Urothelium cell line (cell line): ENCODE data around the gene FBXL17.

Experiments
- DNase-seq: peaks from one replicate; pipeline ENCODE4 v3.0.0; 2011; ENCODE audit warnings: low spot score, mixed read lengths
- FAIRE-seq: peaks from 2 replicates; lab custom pipeline; 2011; peaks lifted over from hg19 to GRCh38; lab: Jason Lieb, UNC

FBXL17 gene

GRCh38 chr5:107873877-107874276, 508.0 kb downstream of the FBXL17 start:
- DNase-seq: no peak

GRCh38 chr5:107871023-107871422, 510.9 kb downstream of the FBXL17 start:
- DNase-seq (no peak), FAIRE-seq (no peak)

More at GRCh38 chr5:107873877-107874276, 508.0 kb downstream of the FBXL17 start:
- FAIRE-seq: no peak

GRCh38 chr5:107869438-107870115, 512.3 kb downstream of the FBXL17 start:
- no peak for FAIRE-seq
- DNase-seq: peak; percentile 55

GRCh38 chr5:107868650-107869409, 513.1 kb downstream of the FBXL17 start:
- FAIRE-seq (no peak), DNase-seq (no peak)

- FAIRE-seq (no peak), DNase-seq (no peak)
These were observed 514.6 kb downstream of the FBXL17 start for GRCh38 chr5:107867266-107867665.

- DNase-seq (no peak), FAIRE-seq (no peak)
These were observed 517.1 kb downstream of the FBXL17 start for GRCh38 chr5:107864793-107865192.

GRCh38 chr5:107863125-107863524, 518.8 kb downstream of the FBXL17 start:
- FAIRE-seq (no peak), DNase-seq (no peak)

- DNase-seq (no peak), FAIRE-seq (peak; percentile 30)
These were observed 520.3 kb downstream of the FBXL17 start for GRCh38 chr5:107861565-107861964.

- no peak for DNase-seq
- FAIRE-seq: no peak
These were observed 521.9 kb downstream of the FBXL17 start for GRCh38 chr5:107860044-107860443.

GRCh38 chr5:107858788-107859187, 523.1 kb downstream of the FBXL17 start:
- FAIRE-seq: no peak
- DNase-seq: no peak

GRCh38 chr5:107858324-107858723, 523.6 kb downstream of the FBXL17 start:
- DNase-seq (no peak), FAIRE-seq (peak; percentile 72)

- FAIRE-seq (no peak), DNase-seq (no peak)
These were observed 524.1 kb downstream of the FBXL17 start for GRCh38 chr5:107857785-107858184.

- DNase-seq (no peak), FAIRE-seq (no peak)
These were observed 526.7 kb downstream of the FBXL17 start for GRCh38 chr5:107855171-107855570.

GRCh38 chr5:107853696-107854095, 528.2 kb downstream of the FBXL17 start:
- FAIRE-seq (no peak), DNase-seq (no peak)

- no peak for FAIRE-seq
- no peak for DNase-seq
These were observed 528.9 kb downstream of the FBXL17 start for GRCh38 chr5:107853031-107853430.

- DNase-seq: no peak
- no peak for FAIRE-seq
These were observed 532.8 kb downstream of the FBXL17 start for GRCh38 chr5:107849118-107849517.

- DNase-seq (no peak), FAIRE-seq (no peak)
These were observed 541.3 kb downstream of the FBXL17 start for GRCh38 chr5:107840592-107840991.

GRCh38 chr5:107840161-107840560, 541.7 kb downstream of the FBXL17 start:
- FAIRE-seq: no peak
- DNase-seq: no peak

GRCh38 chr5:107835096-107835495, 546.8 kb downstream of the FBXL17 start:
- FAIRE-seq (no peak), DNase-seq (no peak)

- no peak for FAIRE-seq
- no peak for DNase-seq
These were observed 549.2 kb downstream of the FBXL17 start for GRCh38 chr5:107832746-107833145.

- DNase-seq: no peak
- FAIRE-seq: no peak
These were observed 550.1 kb downstream of the FBXL17 start for GRCh38 chr5:107831612-107832395.

- no peak for DNase-seq
- FAIRE-seq: no peak
These were observed 551.1 kb downstream of the FBXL17 start for GRCh38 chr5:107830750-107831149.
